ENCODE results near the gene GPR26. TPM values are rescaled to one million over a fixed set of nuclear protein-coding genes. Genes with fewer than 3 reads are reported as not detected.

GPR26 gene
- total and polyA plus RNA-seq, 4 donors, result not detected

Other genes with a start within 250 kb of the GPR26 start
- 100 to 1,000 TPM; 116 to 169 TPM for gene CPXM2, start 225.5 kb downstream of the GPR26 start, total RNA-seq
- gene CPXM2, start 225.5 kb downstream of the GPR26 start, polyA plus RNA-seq, result 100 to 1,000 TPM in 1 of 2 donors, 10 to 100 TPM in 1; 43.8 to 103 TPM